ENCODE data around the gene PCYT1A.

DNA sequence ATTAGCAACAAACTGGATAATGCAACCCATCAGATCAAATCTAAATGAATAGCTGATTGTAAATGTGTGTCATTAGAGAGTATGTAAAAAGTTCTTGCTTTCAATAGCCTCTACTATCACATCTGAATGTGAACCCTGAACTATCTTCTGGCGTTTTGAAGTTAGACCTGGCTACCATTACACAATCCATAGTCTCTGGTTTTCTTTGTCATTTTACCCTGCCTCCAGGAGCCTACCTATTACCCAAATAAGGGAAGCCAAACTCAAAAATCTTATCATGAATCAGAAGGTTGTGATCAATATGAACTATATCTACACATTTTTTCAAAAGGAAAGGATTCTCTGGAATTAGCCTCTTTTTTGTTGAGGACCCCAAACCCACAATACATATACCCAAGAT lies 31.8 kb downstream of the PCYT1A start:
- TF ChIP-seq BACH2 (CRISPR knock-in tag; IDR thresholded peaks at IDR 0.05; ENCODE audit: borderline replicate concordance) (no peak), RARB (CRISPR knock-in tag; IDR thresholded peaks at IDR 0.05) (no peak), ZNF70 (CRISPR knock-in tag; IDR thresholded peaks at IDR 0.05) (no peak), TOX (CRISPR knock-in tag; IDR thresholded peaks at IDR 0.05; ENCODE audit: borderline replicate concordance) (no peak), ZFP3 (CRISPR knock-in tag; IDR thresholded peaks at IDR 0.05) (no peak), ESRRG (CRISPR knock-in tag; IDR thresholded peaks at IDR 0.05) (no peak), ZC3H10 (CRISPR knock-in tag; IDR thresholded peaks at IDR 0.05) (no peak), ARNTL (CRISPR knock-in tag; IDR thresholded peaks at IDR 0.05; ENCODE audit: borderline replicate concordance, low read depth) (no peak), PPARA (CRISPR knock-in tag; IDR thresholded peaks at IDR 0.05; ENCODE audit: borderline replicate concordance) (no peak)
- TF ChIP-seq, protein P1, sequence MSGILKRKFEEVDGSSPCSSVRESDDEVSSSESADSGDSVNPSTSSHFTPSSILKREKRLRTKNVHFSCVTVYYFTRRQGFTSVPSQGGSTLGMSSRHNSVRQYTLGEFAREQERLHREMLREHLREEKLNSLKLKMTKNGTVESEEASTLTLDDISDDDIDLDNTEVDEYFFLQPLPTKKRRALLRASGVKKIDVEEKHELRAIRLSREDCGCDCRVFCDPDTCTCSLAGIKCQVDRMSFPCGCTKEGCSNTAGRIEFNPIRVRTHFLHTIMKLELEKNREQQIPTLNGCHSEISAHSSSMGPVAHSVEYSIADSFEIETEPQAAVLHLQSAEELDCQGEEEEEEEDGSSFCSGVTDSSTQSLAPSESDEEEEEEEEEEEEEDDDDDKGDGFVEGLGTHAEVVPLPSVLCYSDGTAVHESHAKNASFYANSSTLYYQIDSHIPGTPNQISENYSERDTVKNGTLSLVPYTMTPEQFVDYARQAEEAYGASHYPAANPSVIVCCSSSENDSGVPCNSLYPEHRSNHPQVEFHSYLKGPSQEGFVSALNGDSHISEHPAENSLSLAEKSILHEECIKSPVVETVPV (CRISPR knock-in tag; IDR thresholded peaks at IDR 0.05): no peak

Measured in SK-N-SH treated with all-trans-retinoic acid at 6 μM for 48 hours (cell line).